GM19395 (cell line): ENCODE results near the gene USP40.

Experiments used
- ATAC-seq: cut with Tn5 transposase; IDR thresholded peaks from one replicate; pipeline ENCODE4 v1.9.1; 2021; ENCODE audit warnings: mild to moderate bottlenecking, moderate library complexity; ENCODE audit not compliant: unreplicated experiment

Gene USP40

DNA sequence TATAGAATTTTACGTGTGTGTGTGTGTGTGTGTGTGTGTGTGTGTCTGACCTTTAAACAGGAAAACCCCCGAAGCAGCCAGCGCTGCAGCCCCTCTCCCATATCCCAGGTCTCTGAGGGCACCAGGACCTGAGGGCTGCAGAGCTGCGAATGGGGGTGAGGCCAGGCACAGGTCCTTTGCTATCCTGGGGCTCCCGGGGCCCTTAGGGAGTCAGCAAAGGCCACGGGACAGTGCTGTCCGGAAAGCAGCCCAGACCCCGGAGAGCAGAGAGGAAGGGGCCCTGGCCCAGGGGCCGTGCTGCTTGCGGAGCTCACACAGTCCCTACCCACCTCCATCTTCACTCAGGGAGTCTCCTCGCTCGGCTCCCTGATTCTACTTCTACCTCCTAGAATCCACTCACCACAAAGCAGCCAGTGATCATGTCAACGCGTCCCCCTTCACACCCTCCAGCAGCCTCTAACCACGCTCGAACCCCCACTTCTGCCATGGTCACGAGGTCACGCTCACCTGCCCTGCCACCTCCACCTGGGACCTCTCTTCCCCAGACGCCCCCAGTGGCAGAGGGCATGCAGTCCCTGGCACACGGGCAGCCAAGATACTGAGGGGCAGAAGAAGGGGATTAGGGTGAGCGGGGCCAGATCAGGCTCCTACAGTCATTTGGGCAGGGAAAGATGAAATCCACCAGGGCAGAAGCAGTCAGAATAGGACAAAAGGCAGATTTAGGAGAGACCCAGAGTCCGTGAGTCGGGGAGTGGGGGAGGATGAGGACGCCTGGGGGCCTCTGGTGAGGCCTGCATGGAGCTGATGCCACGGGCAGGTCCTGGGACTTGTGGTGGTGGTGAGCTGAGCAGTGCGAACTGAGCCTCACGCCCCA, 86.7 kb downstream of the USP40 start:
- ATAC-seq: no peak

DNA sequence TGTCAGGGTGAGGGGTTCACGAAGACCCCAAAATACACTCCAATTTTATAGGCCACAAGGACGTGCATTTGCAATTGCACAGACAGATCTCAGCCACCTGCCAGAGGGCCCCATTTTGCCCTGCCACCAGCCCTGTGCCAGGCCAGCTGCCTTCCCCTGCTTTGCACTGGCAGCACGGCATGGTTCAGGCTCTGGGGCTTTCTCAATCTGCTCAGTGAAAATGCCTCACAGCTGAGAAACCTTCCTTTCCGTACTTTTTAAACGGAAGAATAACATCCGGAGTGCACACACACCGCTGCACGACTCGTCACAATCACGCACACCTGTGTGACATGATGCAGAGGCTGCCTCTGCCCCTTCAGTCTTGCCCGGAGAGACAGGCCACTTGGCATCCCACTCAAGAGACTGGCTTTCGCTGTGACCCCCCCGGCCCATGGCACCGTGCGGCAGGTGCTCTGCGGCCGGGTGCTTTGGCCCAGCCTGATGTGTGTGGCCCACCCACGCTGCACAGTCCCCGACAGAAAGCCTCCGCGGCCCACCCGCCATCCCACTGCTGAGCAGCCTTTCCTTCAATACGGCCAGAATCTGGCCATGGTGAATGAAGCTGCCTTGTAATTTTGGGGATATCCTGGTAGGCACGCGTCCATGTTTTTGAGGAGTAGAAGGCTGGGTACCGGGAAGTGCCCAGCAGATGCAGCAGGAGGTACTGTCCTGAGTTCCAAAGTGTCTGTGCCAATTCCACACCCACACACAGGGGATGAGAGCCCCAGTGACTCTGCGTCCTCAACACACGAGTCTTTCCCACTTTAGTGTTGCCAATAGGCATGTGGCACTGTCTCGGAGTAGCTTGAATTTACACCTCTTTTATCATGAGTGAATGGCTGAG, 88.8 kb downstream of the USP40 start:
- ATAC-seq: no peak

DNA sequence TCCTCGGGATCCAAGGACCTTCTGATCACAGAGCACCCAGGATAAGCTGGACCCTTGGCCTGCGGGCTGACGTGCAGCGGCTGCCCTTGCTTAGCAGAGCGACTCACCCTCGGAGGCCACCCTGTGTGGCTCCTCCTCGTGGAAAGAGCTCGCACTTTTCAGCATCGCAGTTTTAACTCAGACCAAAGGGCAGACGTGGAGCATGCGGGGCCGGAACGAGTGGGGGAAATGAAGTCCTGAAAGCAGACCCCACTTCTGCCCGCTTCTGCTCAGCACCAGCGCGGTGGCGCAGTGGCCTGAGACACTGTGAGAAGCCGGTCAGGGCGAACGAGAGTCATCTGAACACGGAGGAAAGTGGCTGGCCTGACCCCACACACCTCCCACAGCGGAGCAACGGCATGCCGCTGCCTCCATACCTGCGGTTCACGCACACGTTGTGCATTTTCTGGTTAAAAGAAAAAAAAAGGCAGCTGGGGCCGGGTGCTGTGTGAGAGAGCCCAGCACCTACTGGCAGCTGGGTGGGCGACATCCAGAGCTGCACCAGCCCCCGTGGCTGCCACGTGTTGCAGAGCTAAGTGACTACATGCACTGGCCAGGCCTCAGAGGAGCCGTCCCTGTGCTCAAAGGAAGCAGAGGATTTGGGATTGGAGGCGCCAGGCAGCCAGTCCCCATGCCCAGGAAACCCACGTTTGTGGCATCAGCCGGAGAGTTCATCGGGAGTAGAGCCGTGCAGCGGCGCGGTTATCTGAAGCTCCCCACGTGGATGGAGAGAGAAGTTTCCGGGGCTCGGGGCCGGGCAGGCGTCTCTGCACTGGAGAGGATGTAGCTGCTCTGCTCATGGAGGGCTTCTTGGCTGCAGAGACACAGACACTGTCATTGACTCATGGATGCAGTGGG, 89.7 kb downstream of the USP40 start:
- no peak for ATAC-seq

DNA sequence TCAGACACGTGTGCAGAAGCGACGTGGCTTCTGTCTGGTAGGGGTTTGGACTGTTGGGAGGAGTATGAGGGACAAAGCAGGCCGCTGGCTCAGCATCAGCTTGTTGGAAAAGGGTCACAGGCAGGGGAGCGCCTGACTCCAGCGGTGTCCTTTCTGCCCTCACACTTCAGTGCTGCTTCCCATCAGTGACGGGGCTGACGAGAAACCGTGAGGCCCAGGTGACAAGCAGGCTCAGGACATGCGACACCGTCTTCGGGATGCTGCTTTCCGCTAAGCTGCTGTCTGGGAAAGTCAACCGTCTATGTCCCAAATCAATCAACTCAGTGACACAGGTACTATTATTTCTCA, 90.5 kb downstream of the USP40 start:
- no peak for ATAC-seq

DNA sequence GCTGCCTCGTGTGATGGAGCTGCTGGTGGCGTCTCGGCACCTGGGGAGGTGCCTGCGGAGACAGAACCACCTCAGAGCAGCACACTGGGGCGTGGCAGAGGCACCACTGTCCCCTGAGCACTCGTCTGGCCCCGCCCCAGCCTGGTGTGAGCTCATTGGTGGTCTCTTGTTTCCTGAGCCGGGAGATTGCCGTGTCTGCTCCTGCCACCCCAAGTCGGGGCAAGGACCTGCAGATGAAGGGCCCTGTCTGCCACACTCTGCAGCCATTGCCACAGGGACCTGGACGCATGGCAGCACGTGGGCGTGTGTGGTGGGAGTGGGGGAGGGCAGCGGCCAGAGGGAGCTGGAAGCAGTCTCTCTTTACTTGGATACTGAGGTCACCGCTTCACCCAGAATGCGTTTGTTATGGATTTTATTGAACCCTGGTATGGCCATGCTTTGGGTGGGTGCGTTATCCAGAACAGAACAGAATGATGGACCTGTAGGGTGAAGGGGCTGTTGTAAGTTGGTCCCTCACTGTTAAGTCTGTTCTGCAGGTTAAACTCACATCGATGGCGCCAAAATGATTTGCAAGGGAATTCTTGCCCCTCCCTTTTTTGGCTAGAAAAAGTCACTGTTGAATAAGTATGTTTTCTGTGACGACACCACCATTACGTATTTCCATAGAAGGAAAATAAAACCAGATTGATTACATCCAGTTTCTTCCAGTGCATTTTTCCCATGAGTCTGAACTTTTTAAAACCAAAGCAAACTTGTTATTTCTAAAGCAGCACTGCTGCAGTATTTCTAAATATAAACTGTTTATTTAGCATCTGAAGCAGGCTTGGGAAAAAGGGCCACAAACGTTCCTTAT, 92.0 kb downstream of the USP40 start:
- ATAC-seq: no peak

DNA sequence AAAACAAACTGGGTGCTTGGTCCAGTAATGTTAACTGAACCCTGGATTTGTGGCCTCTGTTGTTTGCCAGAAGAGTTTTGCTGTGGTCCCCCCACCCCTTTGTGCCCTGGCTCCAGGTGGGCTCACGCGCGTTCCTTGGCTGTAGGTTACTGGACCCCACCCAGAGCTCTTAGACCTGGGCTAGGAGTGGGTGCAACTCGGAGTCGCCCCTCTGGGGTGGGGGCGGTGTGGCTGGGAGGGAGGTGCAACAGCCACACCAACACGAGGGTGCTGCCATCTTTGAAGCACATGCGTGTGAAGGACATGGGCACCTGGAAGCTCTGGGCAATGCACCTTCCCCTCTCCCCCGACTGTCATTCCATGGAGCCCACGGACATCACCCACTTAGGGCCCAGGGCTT, 92.7 kb downstream of the USP40 start:
- no peak for ATAC-seq

DNA sequence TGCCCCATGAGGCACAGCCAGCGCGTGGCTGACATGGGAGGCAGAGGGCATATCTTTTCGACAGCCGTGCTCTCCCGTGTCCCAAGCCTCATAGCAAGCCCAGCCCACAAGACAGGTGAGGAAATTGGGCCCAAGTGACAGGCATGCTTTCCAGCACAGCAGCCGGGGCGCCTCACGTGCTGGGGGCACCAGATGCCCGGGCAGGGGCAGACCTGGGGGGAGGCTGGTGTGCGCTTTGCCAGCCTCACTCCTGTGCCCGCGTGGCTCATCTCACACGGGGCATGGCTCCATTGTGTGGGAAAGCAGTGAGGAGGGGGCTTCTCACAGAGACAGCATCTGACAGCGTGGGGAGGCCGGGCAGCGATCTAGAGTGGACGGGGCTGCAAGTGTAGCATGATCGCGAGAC, 93.2 kb downstream of the USP40 start:
- no peak for ATAC-seq

DNA sequence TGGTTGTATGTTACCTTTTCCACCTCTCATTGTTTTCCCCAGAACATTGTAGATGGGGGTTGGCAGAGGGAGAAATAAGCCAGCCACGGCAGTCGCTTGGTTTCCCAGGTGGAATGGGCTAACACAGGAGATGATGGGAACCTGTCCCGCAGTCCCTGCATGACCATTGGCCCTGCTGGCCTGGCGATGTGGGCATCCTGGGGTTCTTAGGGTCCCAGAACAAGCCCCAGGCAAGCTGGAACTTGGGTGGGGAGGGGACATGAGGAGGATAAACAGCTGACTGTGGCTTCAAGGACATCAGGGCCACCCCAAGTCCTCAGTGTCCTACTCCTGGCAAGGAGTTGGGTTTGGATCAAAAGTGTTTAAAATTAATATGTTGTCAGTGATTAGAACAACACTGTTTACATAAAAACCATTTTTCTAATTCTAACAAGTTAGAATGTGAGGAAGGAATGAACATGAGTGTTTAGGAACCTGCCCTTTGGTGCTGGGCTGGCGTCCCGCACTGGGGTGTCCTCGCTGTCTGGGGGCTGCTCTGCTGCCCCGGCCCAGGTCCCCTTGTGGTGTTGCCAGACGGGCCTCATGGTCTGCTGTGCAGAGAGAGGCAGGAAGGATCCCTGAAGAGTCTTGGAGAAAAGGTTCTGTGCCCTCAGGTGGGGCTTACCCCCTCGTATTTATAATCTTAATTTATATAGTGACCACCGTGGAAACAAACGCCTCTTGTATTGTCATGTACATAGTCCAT, 95.1 kb downstream of the USP40 start:
- ATAC-seq: no peak

DNA sequence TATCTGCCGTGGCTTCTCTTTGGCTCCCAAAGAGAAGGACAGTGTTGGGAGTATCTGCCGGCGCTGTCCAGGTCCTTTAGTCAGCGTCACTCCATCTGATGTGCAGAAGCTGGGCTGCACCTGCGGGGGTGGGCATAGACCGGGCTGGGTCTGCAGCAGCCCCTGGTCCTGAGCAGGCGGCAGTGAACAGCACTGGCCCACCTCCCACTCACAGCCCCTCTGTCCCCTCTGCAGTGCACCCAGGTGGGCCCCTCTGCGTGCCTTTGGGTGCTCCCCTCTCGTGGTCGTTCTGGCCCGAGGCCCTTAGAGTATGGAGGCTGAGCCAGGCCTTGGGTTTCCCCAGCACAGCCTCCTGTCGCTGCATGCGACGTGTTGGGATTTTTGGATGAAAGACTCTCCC, 95.7 kb downstream of the USP40 start:
- no peak for ATAC-seq

DNA sequence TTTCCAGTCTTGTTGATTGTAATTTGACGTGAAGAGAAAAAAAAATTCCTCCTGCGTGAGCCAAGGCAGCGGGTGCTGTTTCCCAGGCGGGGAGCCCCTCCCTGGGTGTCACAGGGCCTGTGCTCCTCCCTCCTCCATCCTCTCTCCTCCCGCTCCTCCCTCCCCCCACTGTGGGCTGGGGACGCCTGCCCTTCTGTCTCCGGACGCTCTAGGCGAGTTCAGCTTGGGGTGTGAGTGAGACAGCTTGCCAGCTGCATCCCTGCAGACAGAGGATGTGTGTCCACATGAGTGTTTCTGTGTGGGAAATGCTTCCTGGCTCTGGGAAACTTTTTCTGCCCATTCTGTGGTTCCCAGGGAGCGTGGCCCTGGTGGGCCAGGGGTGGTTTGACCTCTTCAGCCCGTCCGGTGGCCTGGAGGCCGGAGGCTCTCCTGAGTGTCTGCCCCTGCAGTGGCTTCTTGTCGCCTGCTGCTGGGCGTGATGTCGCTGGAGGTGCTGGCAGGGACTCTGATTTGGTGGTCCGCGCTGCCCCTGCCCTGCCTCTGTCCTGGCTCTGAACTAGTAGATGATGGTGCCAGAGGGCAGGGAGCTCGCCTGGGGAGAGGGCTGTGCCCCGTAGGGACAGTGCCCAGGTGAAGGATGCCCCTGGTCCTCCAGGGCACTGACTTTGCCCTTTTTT, 96.4 kb downstream of the USP40 start:
- ATAC-seq: no peak

DNA sequence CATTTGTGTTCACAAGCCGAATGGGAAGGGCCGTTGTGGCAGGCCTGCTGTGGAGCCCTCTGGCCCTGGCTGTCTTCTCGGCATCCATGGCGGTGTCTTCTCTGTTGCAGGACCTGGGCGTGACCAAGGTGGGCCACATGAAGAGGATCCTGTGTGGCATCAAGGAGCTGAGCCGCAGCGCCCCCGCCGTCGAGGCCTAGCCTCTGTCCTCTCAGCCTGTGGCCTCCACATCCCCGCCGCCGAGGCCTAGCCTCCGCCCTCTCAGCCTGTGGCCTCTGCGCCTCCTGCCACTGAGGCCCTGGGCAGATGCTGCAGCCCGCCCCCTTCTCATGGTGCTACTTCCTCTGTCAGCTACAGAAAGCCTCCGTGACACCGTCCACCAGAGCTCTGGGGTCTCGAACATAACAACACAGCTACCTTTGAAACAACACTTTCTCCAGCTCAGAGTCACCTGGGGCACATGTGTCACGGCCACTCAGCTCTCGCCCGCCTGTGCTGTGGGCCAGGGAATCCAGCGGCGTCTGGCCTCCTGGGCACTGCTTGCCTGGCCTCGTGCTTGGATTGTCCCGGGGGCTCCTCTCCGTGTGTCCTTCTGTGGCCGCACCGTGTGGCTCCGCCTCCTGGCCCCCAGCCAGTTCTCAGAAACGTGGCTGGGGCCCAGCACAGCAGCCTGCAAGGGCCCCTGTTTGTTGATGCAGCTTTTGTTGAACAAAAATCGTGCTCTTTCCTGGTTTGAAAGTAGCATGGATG, 97.1 kb downstream of the USP40 start:
- ATAC-seq: no peak

DNA sequence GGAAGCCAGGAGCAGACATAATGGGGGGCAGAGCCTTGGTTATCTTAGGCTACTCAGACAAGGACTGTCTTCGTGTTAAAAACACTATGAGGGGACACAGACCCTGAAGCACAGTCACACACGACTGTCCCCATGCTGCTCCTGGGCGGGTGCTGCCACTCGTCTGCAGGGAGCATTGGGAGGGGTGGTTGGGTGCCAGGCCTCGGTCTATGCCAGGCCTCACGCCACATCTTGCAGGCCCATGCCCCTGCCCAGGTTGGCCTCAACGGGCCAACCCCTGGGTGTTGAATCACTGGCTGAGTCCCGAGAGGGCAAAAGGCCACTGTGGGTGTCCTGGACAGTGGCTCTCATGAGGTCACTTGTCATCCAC, 97.9 kb downstream of the USP40 start:
- no peak for ATAC-seq

DNA sequence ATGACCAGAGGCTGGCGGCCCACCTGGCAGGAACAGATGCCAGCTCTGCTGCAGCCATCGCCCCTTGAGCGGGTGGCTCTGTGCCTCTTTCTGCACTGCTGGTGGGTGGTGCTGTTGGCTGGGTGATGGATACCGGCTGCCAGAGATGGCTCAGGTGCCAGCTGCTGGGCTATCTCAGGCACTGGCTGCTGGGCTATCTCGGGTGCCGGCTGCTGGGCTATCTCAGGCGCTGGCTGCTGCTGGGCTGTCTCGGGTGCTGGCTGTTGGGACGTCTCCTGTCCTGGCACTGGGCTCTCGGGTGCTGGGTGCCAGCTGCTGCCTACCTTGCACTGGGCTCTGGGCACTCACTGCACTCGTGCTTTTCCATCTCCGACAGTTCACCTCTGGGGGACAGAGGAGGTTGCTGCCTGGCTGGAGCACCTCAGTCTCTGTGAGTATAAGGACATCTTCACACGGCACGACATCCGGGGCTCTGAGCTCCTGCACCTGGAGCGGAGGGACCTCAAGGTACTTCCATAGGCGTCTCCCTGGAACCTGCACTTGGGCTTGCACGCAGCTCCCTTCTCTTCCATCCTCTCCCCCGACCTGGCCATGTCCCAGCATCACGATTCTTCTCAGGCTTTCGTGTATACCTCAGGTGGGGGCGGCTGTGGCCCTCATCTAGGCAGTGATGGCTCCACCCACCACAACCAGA, 98.4 kb downstream of the USP40 start:
- ATAC-seq: no peak

DNA sequence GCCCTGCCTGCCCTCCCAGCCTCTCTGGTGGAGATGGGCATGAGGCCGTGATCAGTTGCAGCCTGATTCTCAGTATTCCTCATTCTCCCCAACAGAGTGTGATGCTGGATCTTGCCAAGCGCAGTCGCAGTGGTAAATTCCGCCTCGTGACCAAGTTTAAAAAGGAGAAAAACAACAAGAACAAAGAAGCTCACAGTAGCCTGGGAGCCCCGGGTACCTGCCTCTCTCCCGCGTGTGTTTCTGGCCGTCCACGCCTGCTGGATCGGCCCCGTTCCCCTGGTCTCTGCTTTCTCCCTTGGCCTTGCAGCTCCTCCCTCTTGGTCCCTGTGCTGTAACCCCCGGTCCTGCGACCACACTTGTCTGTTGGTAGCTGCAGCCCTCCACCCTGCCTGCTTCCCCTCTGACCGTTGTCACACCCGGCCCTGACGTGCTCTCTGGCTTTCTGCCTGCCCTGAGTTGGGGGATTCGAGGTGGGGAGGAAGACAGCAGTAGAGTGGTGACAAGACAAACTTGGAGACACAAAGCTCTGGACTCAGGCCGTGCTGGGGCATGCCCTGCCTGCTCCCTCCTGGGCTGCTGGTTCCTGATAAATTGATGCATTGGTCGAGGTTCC, 99.5 kb downstream of the USP40 start:
- no peak for ATAC-seq

DNA sequence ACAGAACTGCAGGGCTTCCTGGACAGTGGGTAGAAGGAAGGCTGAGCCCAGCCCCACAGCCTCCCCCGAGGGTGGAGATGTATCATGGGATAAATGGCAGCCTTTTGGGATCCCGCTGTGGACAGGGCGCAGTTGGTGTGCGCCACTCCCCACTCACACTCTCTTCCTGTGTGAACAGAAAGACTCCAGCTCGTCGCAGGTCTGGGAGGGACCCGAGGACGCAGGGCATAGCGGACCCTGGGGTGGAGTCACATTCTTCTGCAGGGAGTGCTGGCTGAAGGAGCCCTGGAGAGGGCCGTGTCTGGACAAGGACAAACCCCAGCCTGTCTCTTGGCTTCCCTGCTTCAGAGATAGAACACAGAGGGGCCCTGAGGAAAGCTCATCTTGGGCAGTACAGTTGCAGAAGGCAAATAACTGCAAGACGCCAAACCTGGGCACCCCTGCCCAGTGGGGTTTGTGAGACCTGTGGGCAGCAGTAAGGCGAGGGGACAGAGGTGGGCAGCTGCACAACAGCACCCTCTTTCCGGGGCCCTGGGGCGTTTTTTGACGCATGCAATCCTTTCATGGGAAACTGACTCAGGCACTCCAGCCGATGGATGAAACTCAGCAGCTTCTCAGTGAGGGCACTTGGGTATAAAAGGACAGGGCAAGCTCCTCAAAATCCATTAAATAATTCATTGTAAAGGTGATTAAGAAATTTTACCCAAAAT, 101.9 kb downstream of the USP40 start:
- ATAC-seq: no peak

DNA sequence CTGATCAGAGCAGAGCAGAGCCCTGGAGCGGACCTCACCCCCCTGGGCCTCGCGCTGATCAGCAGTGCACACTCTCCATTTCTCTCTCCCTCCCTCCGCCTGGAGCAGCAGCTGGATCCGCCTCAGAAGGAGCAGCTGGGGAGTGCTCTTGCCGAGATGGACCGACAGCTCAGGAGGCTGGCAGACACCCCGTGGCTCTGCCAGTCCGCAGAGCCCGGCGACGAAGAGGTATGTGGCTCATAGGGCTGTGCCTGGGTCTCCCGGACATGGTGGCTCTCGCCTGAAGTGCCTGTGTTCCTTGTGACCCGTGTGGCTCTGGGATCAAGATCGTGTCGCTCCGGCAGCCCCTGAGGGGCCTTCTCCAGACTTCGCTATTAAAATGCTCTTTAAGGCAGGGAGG, 102.5 kb downstream of the USP40 start:
- no peak for ATAC-seq

DNA sequence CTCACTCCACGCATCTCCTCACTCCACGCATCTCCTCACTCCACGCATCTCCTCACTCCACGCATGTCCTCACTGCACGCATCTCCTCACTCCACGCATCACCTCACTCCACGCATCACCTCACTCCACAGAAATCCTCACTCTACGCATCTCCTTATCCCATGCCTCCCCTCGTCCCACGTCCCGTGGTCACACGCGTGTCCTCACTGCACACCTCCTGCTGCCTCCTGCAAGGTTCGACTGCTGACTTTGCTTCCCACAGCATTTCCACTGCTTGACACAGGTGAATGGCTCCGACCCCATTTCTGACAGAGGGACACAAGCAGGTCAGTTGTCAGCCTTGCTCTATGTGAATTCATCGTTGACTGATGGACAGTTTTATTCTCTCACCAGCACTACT, 103.0 kb downstream of the USP40 start:
- ATAC-seq: no peak
